ENCODE data around the gene MAP10. TPM values are rescaled to one million over a fixed set of nuclear protein-coding genes. Genes with fewer than 3 reads are reported as not detected.

MAP10 gene
- total and polyA plus RNA-seq, 10 of the 15 experiments (the other 5 are each of a cell fraction or from before 2014, with no cell fraction given), result 0.85 to 5.0 (median 4.3) TPM

- no peak overlapping the region for H3K4me2 ChIP-seq (ENCODE audit: control insufficient read depth, insufficient read depth)
- no peak overlapping the region for H3K9ac ChIP-seq (ENCODE audit: control insufficient read depth, insufficient read depth, low read length)
- no TSS peak for BruUV-seq (replicated peaks)
- H4K20me1 ChIP-seq (ENCODE audit: control insufficient read depth, insufficient read depth), result no peaks in the 10 kb centered on the region
- DNase-seq (ENCODE audit: low read depth, low spot score), result no peak
- no peak for ATAC-seq
- intact Hi-C loops (cut with micrococcal nuclease; ENCODE audit: unreplicated experiment) (loop anchor here (10.0 kb wide), 1 partner anchor 362 kb away; no protein-coding TSS in a partner anchor), in situ Hi-C loops (cut with MboI) (no loop called here)
- no peak overlapping the region for H2AFZ ChIP-seq (ENCODE audit: control insufficient read depth, low read depth, low read length)
- no peaks in the 10 kb centered on the region for H3K4me1 ChIP-seq (ENCODE audit: control insufficient read depth, insufficient read depth, low read length)
- peaks cover 0 to 2% of the 10 kb centered on the region in 2 experiments; a peak in 1 of 4 replicates for H3K27me3 ChIP-seq (replicated peaks in 1 of 2; ENCODE audit: control insufficient read depth in 2 of 2, insufficient read depth in 2 of 2, low read length in 1 of 2)
- TF ChIP-seq ATF7 (IDR thresholded peaks at IDR 0.05; ENCODE audit: low read depth) (no peak), LARP7 (IDR thresholded peaks at IDR 0.05) (no peak)
- RAD21 ChIA-PET (ENCODE audit: unreplicated experiment), result no interaction called here
- no peak overlapping the region for H3K27ac ChIP-seq (ENCODE audit: control insufficient read depth, insufficient read depth)
- H3K79me2 ChIP-seq (ENCODE audit: control insufficient read depth, insufficient read depth, low read length), result no peaks in the 10 kb centered on the region
- no peak for FAIRE-seq
- H3K36me3 ChIP-seq (ENCODE audit: control insufficient read depth in 2 of 2, insufficient read depth in 2 of 2, low read length in 1 of 2), result no peaks in the 10 kb centered on the region
- CTCF ChIA-PET, result no interaction called here
- POLR2A ChIA-PET, result no interaction called here
- no peak overlapping the region for H3K4me3 ChIP-seq
- SMC1A ChIA-PET (ENCODE audit: uncharacterized antibody, unreplicated experiment), result no interaction called here
- H3K9me3 ChIP-seq (replicated peaks; ENCODE audit: control insufficient read depth, insufficient read depth, low read length), result no peaks in the 10 kb centered on the region
- WGBS (ENCODE audit: insufficient coverage, insufficient replicate concordance, low lambda C conversion rate, missing lambda C conversion rate), result 12% methylated on average over 3 of the region's 3 CpGs
Observed at GRCh38 chr1:232856541-232856940, 51.3 kb downstream of the MAP10 start.

Small RNA genes lying within 50 kb of the gene (small RNA-seq; reads per million reads assigned to genes)
- gene RNU1-74P, result not detected

Other genes starting within 250 kb of the MAP10 start
- gene SIPA1L2, start 175.3 kb upstream of the MAP10 start, total RNA-seq (2014; rRNA removed), result not detected in 2 replicates
- gene SIPA1L2, start 175.3 kb upstream of the MAP10 start, total RNA-seq (2014; rRNA removed; fragmentation: Illumina TruSeq; extraction: Trizol), result not detected in 2 replicates
- 0.05 and 0.18 TPM in 2 replicates for gene SIPA1L2, start 175.3 kb upstream of the MAP10 start, total RNA-seq (2021)
- gene SIPA1L2, start 175.3 kb upstream of the MAP10 start, polyA plus RNA-seq (2011; rRNA removed), result 0.01 and 0.03 TPM in 2 replicates
- 0.11 TPM in 1 of 2 replicates, not detected in the other for gene SIPA1L2, start 175.3 kb upstream of the MAP10 start, polyA plus RNA-seq (2014; fragmentation: Illumina TruSeq; extraction: Trizol)
- gene SIPA1L2, start 175.3 kb upstream of the MAP10 start, polyA plus RNA-seq (2014; fragmentation: Nextera tagmentation; extraction: Ambion mirVana), result not detected
- not detected in 2 replicates for gene SIPA1L2, start 175.3 kb upstream of the MAP10 start, polyA plus RNA-seq (2014; rRNA removed)
- gene SIPA1L2, start 175.3 kb upstream of the MAP10 start, polyA plus RNA-seq (2016; fragmentation: Nextera tagmentation; extraction: Ambion mirVana), result not detected
- 25.4 and 36.3 TPM in 2 replicates for gene NTPCR, start 145.2 kb downstream of the MAP10 start, total RNA-seq (2014; rRNA removed)
- gene NTPCR, start 145.2 kb downstream of the MAP10 start, total RNA-seq (2014; rRNA removed; fragmentation: Illumina TruSeq; extraction: Trizol), result 30.6 and 31.5 TPM in 2 replicates
- 48.3 and 50.2 TPM in 2 replicates for gene NTPCR, start 145.2 kb downstream of the MAP10 start, total RNA-seq (2021)
- gene NTPCR, start 145.2 kb downstream of the MAP10 start, polyA plus RNA-seq (2011; rRNA removed), result 64.8 and 74.6 TPM in 2 replicates
- gene NTPCR, start 145.2 kb downstream of the MAP10 start, polyA plus RNA-seq (2014; fragmentation: Illumina TruSeq; extraction: Trizol), result 46.8 and 50.6 TPM in 2 replicates
- gene NTPCR, start 145.2 kb downstream of the MAP10 start, polyA plus RNA-seq (2014; fragmentation: Nextera tagmentation; extraction: Ambion mirVana), result 10 to 100 TPM; 77.4 to 84.4 TPM
- gene NTPCR, start 145.2 kb downstream of the MAP10 start, polyA plus RNA-seq (2014; rRNA removed), result 29.6 and 31.2 TPM in 2 replicates
- gene NTPCR, start 145.2 kb downstream of the MAP10 start, polyA plus RNA-seq (2016; fragmentation: Nextera tagmentation; extraction: Ambion mirVana), result 100 to 1,000 TPM; 102 to 109 TPM

All from GM12878 (cell line).